ENCODE measurements around the gene TMEM106B.

GRCh38 chr7:12222889-12223579 is 11.9 kb downstream of the TMEM106B start:
- TF ChIP-seq SCRT1 (tag by site-specific recombination; IDR thresholded peaks at IDR 0.05; ENCODE audit: borderline replicate concordance) (no peak), PRDM10 (tag by site-specific recombination; IDR thresholded peaks at IDR 0.05) (no peak), ZBTB8A (tag by site-specific recombination; IDR thresholded peaks at IDR 0.05) (no peak), REST (tag by site-specific recombination; IDR thresholded peaks at IDR 0.05) (no peak), ATF2 (tag by site-specific recombination; IDR thresholded peaks at IDR 0.05; ENCODE audit: low read depth) (no peak), CTCF (tag by site-specific recombination; IDR thresholded peaks at IDR 0.05) (no peak), ZEB2 (tag by site-specific recombination; IDR thresholded peaks at IDR 0.05) (no peak), ZNF837 (tag by site-specific recombination; IDR thresholded peaks at IDR 0.05) (no peak), BCL11A (tag by site-specific recombination; IDR thresholded peaks at IDR 0.05; ENCODE audit: low read depth) (no peak), PBX3 (CRISPR knock-in tag; IDR thresholded peaks at IDR 0.05) (no peak), ZNF692 (tag by site-specific recombination; IDR thresholded peaks at IDR 0.05) (no peak), MYNN (tag by site-specific recombination; IDR thresholded peaks at IDR 0.05; ENCODE audit: borderline replicate concordance) (no peak)
